ENCODE measurements around the gene TMEM107. TPM values are rescaled to one million over a fixed set of nuclear protein-coding genes. Genes with fewer than 3 reads are reported as not detected.

Gene TMEM107
- total RNA-seq, 1 donor from 2014 or later, result 24.6 TPM

DNA sequence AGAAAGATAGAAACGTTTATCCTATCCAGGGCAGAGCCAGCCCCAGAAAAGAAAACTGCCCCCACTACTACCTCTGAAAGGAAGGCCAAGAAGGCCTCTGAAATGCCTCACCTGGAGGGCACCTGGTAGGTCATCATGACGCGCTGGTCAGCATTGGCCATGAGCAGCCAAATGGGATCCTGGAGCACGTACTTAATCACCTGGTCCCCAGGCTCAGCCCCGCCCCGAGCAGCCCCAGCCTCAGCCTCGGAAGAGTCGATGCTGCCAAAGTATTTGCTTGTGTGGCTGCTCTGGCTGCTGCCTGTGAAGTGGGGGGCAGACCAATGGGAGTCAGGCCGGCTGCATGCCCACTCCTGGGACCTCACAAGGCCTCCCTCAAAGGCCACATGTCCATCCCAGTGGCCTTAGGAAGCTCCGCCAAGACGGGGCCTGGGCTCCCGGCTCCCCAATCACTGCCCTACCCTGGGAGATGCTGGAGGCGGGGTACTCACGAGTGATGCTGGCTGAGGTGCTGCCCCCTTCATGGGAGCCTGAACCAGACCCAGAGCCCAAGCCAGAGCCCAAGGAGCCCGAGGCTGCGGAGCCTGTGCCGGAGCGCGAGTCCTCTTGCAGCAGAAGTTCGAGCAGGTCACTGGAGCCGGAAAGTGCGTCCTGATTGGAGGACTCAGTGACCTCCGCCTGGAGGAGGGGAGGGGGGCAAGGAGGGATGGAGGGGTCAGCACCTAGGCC lies 33.9 kb downstream of the TMEM107 start:
- H3K36me3 Mint-ChIP-seq (ENCODE audit: insufficient read depth), result peaks cover 23% of the 10 kb centered on the region
- no peak overlapping the region for H3K4me3 Mint-ChIP-seq (ENCODE audit: low read depth)

DNA sequence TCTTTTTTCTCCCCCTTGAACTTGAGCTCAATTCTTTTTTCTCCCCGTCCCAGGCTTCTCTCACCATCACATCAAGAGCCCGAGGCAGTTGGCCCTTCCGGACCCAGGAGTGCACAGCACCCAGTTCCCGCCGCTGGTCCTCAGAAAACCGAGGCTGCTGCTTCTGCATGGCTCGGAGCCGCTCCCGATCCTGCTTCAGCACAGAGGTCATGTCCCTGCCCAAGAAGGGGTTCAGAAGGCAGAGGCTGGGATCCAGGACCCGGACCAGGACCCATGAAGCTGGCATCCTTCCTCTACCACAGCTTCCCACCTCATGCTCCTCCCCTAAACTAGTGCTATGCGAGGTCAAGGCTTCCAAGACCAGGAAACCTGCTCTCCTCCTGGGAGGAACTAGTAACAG lies 34.4 kb downstream of the TMEM107 start:
- no peak for TF ChIP-seq CTCF (IDR thresholded peaks at IDR 0.05; ENCODE audit: unreplicated experiment)
- Mint-ChIP-seq H3K27ac (no peak overlapping the region), H3K4me3 (ENCODE audit: low read depth) (no peak overlapping the region), H3K4me1 (ENCODE audit: low read depth) (no peaks in the 10 kb centered on the region), H3K9me3 (ENCODE audit: low read depth) (no peaks in the 10 kb centered on the region), H3K36me3 (ENCODE audit: insufficient read depth) (peaks cover 20% of the 10 kb centered on the region), H3K27me3 (peaks cover 2% of the 10 kb centered on the region)
- no peak for DNase-seq (ENCODE audit: low spot score, unreplicated experiment)

More for the DNA sequence above, 33.9 kb downstream of the TMEM107 start:
- no peaks in the 10 kb centered on the region for H3K27me3 Mint-ChIP-seq
- no peak for TF ChIP-seq CTCF (IDR thresholded peaks at IDR 0.05; ENCODE audit: unreplicated experiment)
- H3K9me3 Mint-ChIP-seq (ENCODE audit: low read depth), result no peaks in the 10 kb centered on the region
- H3K27ac Mint-ChIP-seq, result no peak overlapping the region
- no peaks in the 10 kb centered on the region for H3K4me1 Mint-ChIP-seq (ENCODE audit: low read depth)
- no peak for DNase-seq (ENCODE audit: low spot score, unreplicated experiment)

DNA sequence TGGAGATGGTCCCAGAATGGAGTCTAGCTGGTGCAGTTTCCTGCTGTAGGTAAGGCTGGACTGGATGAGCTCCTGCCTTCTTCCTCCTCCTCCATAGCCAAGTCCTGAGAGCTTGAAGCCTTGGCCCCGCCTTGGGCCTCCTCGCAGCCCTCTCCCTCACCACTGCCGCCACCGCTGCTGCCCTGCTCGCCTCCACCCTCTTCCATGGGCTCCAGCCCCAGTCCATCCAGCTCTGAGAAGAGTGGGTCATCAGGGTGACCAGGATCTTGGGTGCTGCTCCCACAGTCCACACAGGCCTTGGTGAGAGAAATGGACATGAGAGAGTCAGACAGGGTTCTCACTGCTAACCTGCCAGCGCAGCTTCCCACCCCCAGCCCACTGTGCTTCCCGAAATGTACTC lies 35.1 kb downstream of the TMEM107 start:
- H3K9me3 Mint-ChIP-seq (ENCODE audit: low read depth), result no peaks in the 10 kb centered on the region
- peaks cover 14% of the 10 kb centered on the region for H3K36me3 Mint-ChIP-seq (ENCODE audit: insufficient read depth)
- no peaks in the 10 kb centered on the region for H3K4me1 Mint-ChIP-seq (ENCODE audit: low read depth)
- no peak for DNase-seq (ENCODE audit: low spot score, unreplicated experiment)
- no peak for TF ChIP-seq CTCF (IDR thresholded peaks at IDR 0.05; ENCODE audit: unreplicated experiment)
- H3K4me3 Mint-ChIP-seq (ENCODE audit: low read depth), result no peak overlapping the region
- peaks cover 4% of the 10 kb centered on the region for H3K27me3 Mint-ChIP-seq
- no peak overlapping the region for H3K27ac Mint-ChIP-seq

GRCh38 chr17:8140065-8141029 lies 35.8 kb downstream of the TMEM107 start:
- no peaks in the 10 kb centered on the region for H3K4me1 Mint-ChIP-seq (ENCODE audit: low read depth)
- no peak overlapping the region for H3K27ac Mint-ChIP-seq
- no peaks in the 10 kb centered on the region for H3K9me3 Mint-ChIP-seq (ENCODE audit: low read depth)
- peaks cover 12% of the 10 kb centered on the region for H3K36me3 Mint-ChIP-seq (ENCODE audit: insufficient read depth)
- TF ChIP-seq CTCF (IDR thresholded peaks at IDR 0.05; ENCODE audit: unreplicated experiment), result no peak
- peaks cover 4% of the 10 kb centered on the region for H3K27me3 Mint-ChIP-seq
- H3K4me3 Mint-ChIP-seq (ENCODE audit: low read depth), result no peak overlapping the region
- DNase-seq (ENCODE audit: low spot score, unreplicated experiment), result no peak

DNA sequence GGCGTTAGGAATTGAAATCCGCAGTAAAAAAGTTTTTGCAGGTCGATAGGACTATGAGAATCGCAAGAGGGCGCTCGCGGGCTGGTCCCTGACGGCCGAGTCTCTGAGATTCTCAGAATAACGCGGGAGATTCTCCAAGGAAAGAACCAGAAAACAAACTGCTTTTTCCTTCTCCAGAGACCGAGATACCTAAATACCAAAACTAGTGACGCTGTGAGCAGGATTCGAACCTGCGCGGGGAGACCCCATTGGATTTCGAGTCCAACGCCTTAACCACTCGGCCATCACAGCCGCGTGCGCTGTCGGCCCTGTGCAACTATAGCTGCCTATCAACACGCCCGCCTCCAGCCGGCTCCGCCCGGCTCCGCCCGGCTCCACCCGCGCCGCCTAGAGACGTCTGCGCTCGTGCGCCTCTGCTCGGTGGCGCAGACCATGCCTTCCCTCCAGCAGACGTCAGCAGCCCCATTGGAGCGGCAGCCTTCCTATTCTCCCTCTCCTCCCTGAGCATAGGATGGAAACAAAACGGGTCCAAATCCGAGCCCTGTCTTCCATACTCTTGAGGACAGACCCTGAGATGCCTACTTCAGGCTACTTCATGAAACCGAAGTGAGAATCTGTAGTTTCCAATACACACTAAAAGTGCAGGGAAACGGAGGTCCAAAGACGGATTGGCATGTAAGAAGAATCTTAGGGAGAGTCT lies 37.4 kb downstream of the TMEM107 start:
- DNase-seq (ENCODE audit: low spot score, unreplicated experiment), result peak; percentile 96
- H3K27me3 Mint-ChIP-seq, result peaks cover 10% of the 10 kb centered on the region
- TF ChIP-seq CTCF (IDR thresholded peaks at IDR 0.05; ENCODE audit: unreplicated experiment), result peak; percentile 91
- H3K36me3 Mint-ChIP-seq (ENCODE audit: insufficient read depth), result peaks cover 10% of the 10 kb centered on the region
- no peak overlapping the region for H3K27ac Mint-ChIP-seq
- H3K4me1 Mint-ChIP-seq (ENCODE audit: low read depth), result no peaks in the 10 kb centered on the region
- no peak overlapping the region for H3K4me3 Mint-ChIP-seq (ENCODE audit: low read depth)
- H3K9me3 Mint-ChIP-seq (ENCODE audit: low read depth), result no peaks in the 10 kb centered on the region

All from progenitor cell of endocrine pancreas (in vitro differentiated cells).